Smooth muscle cell (in vitro differentiated cells): ENCODE measurements around the gene SOX2. TPM values are rescaled to one million over a fixed set of nuclear protein-coding genes. Genes with fewer than 3 reads are reported as not detected.
A peak's percentile ranks its signal among the peaks of the same experiment; 100 is the strongest.

ENCODE experiments used
- DNase-seq: peaks from one replicate; lab custom pipeline; 2025; ENCODE audit not compliant: unreplicated experiment; lab: John Stamatoyannopoulos, UW
- H2AFZ ChIP-seq: fragments of 200-600 bp; sonication (generic); 2 replicates; pipeline ENCODE4 v1.6.0; 2016; ENCODE audit warnings: antibody characterized with exemption, low read depth, mild to moderate bottlenecking
- H3F3A ChIP-seq: fragments of 200-600 bp; sonication (generic); 2 replicates; pipeline ENCODE4 v1.6.0; 2017; ENCODE audit warnings: antibody characterized with exemption, low read depth
- H3K27ac ChIP-seq: fragments of 200-600 bp; sonication (generic); 2 replicates; pipeline ENCODE4 v1.5.1; 2016; ENCODE audit warnings: low read depth, mild to moderate bottlenecking
- H3K27me3 ChIP-seq: fragments of 200-600 bp; sonication (generic); 2 replicates; pipeline ENCODE4 v1.6.1; 2016; ENCODE audit warnings: low read depth, mild to moderate bottlenecking
- H3K36me3 ChIP-seq: fragments of 200-600 bp; sonication (generic); 2 replicates; pipeline ENCODE4 v1.5.1; 2016; ENCODE audit warnings: low read depth
- H3K4me1 ChIP-seq: fragments of 200-600 bp; sonication (generic); 2 replicates; pipeline ENCODE4 v1.5.1; 2016; ENCODE audit warnings: low read depth
- H3K4me2 ChIP-seq: fragments of 200-600 bp; sonication (generic); 2 replicates; pipeline ENCODE4 v1.6.0; 2016; ENCODE audit warnings: mild to moderate bottlenecking
- H3K4me3 ChIP-seq: fragments of 200-600 bp; sonication (generic); 2 replicates; pipeline ENCODE4 v1.5.1; 2016; ENCODE audit warnings: mild to moderate bottlenecking
- H3K79me2 ChIP-seq: fragments of 200-600 bp; sonication (generic); 2 replicates; pipeline ENCODE4 v1.6.0; 2016; ENCODE audit warnings: low read depth, mild to moderate bottlenecking
- H3K9ac ChIP-seq: fragments of 200-600 bp; sonication (generic); 2 replicates; pipeline ENCODE4 v1.6.0; 2016; ENCODE audit warnings: low read depth
- H3K9me3 ChIP-seq: fragments of 200-600 bp; sonication (generic); replicated peaks from 2 replicates; pipeline ENCODE4 v1.5.1; 2016; ENCODE audit warnings: low read depth
- H4K20me1 ChIP-seq: fragments of 200-600 bp; sonication (generic); 2 replicates; pipeline ENCODE4 v1.6.0; 2016; ENCODE audit warnings: low read depth
- CTCF ChIP-seq: fragments of 200-600 bp; sonication (generic); IDR thresholded peaks from 2 replicates; pipeline ENCODE4 v1.5.1; 2017; ENCODE audit warnings: borderline replicate concordance, mild to moderate bottlenecking, antibody characterized with exemption; ENCODE audit not compliant: insufficient read depth, poor library complexity, severe bottlenecking
- WGBS: methylation state at CpG from one replicate; pipeline ENCODE4 v1.1.7; 2016; ENCODE audit warnings: low lambda C conversion rate; 5-methylcytosine and 5-hydroxymethylcytosine counted together
- polyA plus RNA-seq: library from polyadenylated mRNA; unstranded; fragments of >200 nt; fragmentation: Nextera tagmentation; extraction: Ambion mirVana; gene quantifications from 2 replicates; pipeline ENCODE4 v1.2.1, GENCODE V29; 2016
- total RNA-seq: library from RNA; depleted of rRNA; stranded (reverse); fragments of >200 nt; gene quantifications from 2 replicates; pipeline ENCODE4 v1.2.3, GENCODE V29; 2014

SOX2 gene
- total and polyA plus RNA-seq, 2 experiments from 2014 or later = not detected

- no peaks in the 10 kb centered on the region for H3K36me3 ChIP-seq
- H3K4me1 ChIP-seq = peaks cover 69% of the 10 kb centered on the region
- H3K27me3 ChIP-seq = peaks cover 68% of the 10 kb centered on the region
- H3K4me2 ChIP-seq = no peak overlapping the region
- H3K27ac ChIP-seq = no peak overlapping the region
- H3F3A ChIP-seq = no peaks in the 10 kb centered on the region
- H4K20me1 ChIP-seq = no peaks in the 10 kb centered on the region
- no peak for TF ChIP-seq CTCF
- no peak overlapping the region for H3K4me3 ChIP-seq
- DNase-seq = no peak
- H3K9ac ChIP-seq = no peak overlapping the region
- 69% methylated on average over 2 of the region's 2 CpGs for WGBS
- H2AFZ ChIP-seq = no peak overlapping the region
- no peaks in the 10 kb centered on the region for H3K9me3 ChIP-seq
- no peaks in the 10 kb centered on the region for H3K79me2 ChIP-seq
Observed at GRCh38 chr3:181692311-181693145, 19.2 kb upstream of the SOX2 start.

- H3K4me1 ChIP-seq = peaks cover 66% of the 10 kb centered on the region
- TF ChIP-seq CTCF = no peak
- no peaks in the 10 kb centered on the region for H3F3A ChIP-seq
- H3K79me2 ChIP-seq = no peaks in the 10 kb centered on the region
- H3K27ac ChIP-seq = no peak overlapping the region
- no peaks in the 10 kb centered on the region for H3K36me3 ChIP-seq
- no peaks in the 10 kb centered on the region for H4K20me1 ChIP-seq
- no peak overlapping the region for H2AFZ ChIP-seq
- peaks cover 75% of the 10 kb centered on the region for H3K27me3 ChIP-seq
- H3K4me3 ChIP-seq = no peak overlapping the region
- no peak overlapping the region for H3K4me2 ChIP-seq
- WGBS = 92% methylated on average over 1 of the region's 1 CpG
- DNase-seq = no peak
- H3K9ac ChIP-seq = no peak overlapping the region
- H3K9me3 ChIP-seq = no peaks in the 10 kb centered on the region
Observed at GRCh38 chr3:181693280-181693679, 18.4 kb upstream of the SOX2 start.

- Histone ChIP-seq H3K36me3 (no peaks in the 10 kb centered on the region), H3K4me2 (peak overlapping the region; percentile 90), H3K4me3 (peak overlapping the region; percentile 54), H3K4me1 (peaks cover 67% of the 10 kb centered on the region), H3K9me3 (no peaks in the 10 kb centered on the region), H3K9ac (no peak overlapping the region), H2AFZ (peak overlapping the region; percentile 75), H3F3A (no peaks in the 10 kb centered on the region), H3K27me3 (peaks cover 90% of the 10 kb centered on the region), H3K79me2 (no peaks in the 10 kb centered on the region), H3K27ac (no peak overlapping the region), H4K20me1 (no peaks in the 10 kb centered on the region)
- 14% methylated on average over 48 of the region's 53 CpGs for WGBS
- TF ChIP-seq CTCF = peak; percentile 38
- DNase-seq = no peak
Observed at GRCh38 chr3:181694805-181695660, 16.7 kb upstream of the SOX2 start.
